Liver (tissue), 3 donors: ENCODE data around the gene GALNT1.

Source experiments
- GABPA ChIP-seq, 2 donors: IDR thresholded peaks in 1 of 2; conservative IDR thresholded peaks in 1 of 2; 2 replicates each; pipeline ENCODE4 v1.6.1; 2016; ENCODE audit warnings: antibody characterized with exemption in 2 of 2, mild to moderate bottlenecking in 1 of 2, moderate library complexity in 1 of 2
- JUND ChIP-seq, 2 donors: IDR thresholded peaks; 2 replicates each; pipeline ENCODE4 v1.6.1; 2016; ENCODE audit warnings: antibody characterized with exemption in 2 of 2
- RAD21 ChIP-seq, 2 donors: IDR thresholded peaks; 2 replicates each; pipeline ENCODE4 v1.6.1; 2016; ENCODE audit warnings: antibody characterized with exemption in 2 of 2, mild to moderate bottlenecking in 2 of 2
- TAF1 ChIP-seq: conservative IDR thresholded peaks from 2 replicates; pipeline ENCODE4 v1.6.1; 2016; ENCODE audit warnings: antibody characterized with exemption, mild to moderate bottlenecking
- YY1 ChIP-seq: IDR thresholded peaks from 2 replicates; pipeline ENCODE4 v1.6.1; 2016; ENCODE audit warnings: antibody characterized with exemption, mild to moderate bottlenecking
- TF ChIP-seq, protein P1 (sequence below): fragments of 150-350 bp; IDR thresholded peaks from 2 replicates; pipeline ENCODE4 v1.5.1; 2017; ENCODE audit warnings: improper control_type of control experiment, low read depth, low read length; ENCODE audit not compliant: missing input control
- TF ChIP-seq, protein P2 (sequence below): IDR thresholded peaks from 2 replicates; pipeline ENCODE4 v1.6.1; 2016; ENCODE audit warnings: antibody characterized with exemption
- TF ChIP-seq, protein P3 (sequence below): IDR thresholded peaks from 2 replicates; pipeline ENCODE4 v1.6.1; 2016; ENCODE audit warnings: antibody characterized with exemption, mild to moderate bottlenecking
- donor health status: healthy.
- donor health status: healthy.

DNA sequence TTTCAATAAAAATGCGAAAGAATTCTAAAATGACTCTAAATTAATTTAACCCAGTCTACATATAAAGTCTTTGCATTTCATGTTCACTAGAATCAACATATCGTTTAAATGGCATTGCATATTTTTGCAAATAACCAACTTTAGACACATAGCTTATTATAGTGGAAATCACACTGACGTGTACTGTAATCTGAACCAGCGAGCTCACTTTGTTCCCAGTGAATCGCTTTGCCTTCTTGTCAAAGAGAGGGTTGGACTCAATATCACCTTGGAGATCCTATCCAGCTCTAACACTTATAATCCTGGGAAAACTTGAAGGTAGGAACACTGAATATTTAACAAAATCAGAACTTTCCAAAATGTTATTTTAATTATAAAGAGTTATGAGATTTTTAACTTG lies 108.2 kb downstream of the GALNT1 start:
- TF ChIP-seq, protein P1, sequence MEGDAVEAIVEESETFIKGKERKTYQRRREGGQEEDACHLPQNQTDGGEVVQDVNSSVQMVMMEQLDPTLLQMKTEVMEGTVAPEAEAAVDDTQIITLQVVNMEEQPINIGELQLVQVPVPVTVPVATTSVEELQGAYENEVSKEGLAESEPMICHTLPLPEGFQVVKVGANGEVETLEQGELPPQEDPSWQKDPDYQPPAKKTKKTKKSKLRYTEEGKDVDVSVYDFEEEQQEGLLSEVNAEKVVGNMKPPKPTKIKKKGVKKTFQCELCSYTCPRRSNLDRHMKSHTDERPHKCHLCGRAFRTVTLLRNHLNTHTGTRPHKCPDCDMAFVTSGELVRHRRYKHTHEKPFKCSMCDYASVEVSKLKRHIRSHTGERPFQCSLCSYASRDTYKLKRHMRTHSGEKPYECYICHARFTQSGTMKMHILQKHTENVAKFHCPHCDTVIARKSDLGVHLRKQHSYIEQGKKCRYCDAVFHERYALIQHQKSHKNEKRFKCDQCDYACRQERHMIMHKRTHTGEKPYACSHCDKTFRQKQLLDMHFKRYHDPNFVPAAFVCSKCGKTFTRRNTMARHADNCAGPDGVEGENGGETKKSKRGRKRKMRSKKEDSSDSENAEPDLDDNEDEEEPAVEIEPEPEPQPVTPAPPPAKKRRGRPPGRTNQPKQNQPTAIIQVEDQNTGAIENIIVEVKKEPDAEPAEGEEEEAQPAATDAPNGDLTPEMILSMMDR: no peak
- TF ChIP-seq, protein P2, sequence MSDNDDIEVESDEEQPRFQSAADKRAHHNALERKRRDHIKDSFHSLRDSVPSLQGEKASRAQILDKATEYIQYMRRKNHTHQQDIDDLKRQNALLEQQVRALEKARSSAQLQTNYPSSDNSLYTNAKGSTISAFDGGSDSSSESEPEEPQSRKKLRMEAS: no peak
- TF ChIP-seq RAD21 (IDR thresholded peaks at IDR 0.05) (no peak), TAF1 (no peak), JUND (IDR thresholded peaks at IDR 0.05) (no peak), YY1 (no peak), GABPA (IDR thresholded peaks at IDR 0.05 in 1 of 2, conservative IDR thresholded peaks at IDR 0.05 in 1 of 2) (no peak)
- TF ChIP-seq, protein P3, sequence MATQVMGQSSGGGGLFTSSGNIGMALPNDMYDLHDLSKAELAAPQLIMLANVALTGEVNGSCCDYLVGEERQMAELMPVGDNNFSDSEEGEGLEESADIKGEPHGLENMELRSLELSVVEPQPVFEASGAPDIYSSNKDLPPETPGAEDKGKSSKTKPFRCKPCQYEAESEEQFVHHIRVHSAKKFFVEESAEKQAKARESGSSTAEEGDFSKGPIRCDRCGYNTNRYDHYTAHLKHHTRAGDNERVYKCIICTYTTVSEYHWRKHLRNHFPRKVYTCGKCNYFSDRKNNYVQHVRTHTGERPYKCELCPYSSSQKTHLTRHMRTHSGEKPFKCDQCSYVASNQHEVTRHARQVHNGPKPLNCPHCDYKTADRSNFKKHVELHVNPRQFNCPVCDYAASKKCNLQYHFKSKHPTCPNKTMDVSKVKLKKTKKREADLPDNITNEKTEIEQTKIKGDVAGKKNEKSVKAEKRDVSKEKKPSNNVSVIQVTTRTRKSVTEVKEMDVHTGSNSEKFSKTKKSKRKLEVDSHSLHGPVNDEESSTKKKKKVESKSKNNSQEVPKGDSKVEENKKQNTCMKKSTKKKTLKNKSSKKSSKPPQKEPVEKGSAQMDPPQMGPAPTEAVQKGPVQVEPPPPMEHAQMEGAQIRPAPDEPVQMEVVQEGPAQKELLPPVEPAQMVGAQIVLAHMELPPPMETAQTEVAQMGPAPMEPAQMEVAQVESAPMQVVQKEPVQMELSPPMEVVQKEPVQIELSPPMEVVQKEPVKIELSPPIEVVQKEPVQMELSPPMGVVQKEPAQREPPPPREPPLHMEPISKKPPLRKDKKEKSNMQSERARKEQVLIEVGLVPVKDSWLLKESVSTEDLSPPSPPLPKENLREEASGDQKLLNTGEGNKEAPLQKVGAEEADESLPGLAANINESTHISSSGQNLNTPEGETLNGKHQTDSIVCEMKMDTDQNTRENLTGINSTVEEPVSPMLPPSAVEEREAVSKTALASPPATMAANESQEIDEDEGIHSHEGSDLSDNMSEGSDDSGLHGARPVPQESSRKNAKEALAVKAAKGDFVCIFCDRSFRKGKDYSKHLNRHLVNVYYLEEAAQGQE: no peak
